ENCODE results near the gene HOXD10.

HOXD10 gene

GRCh38 chr2:176152350-176153181, 36.0 kb downstream of the HOXD10 start:
- no peak for DNase-seq

GRCh38 chr2:176154576-176155252, 38.1 kb downstream of the HOXD10 start:
- no peak for DNase-seq

GRCh38 chr2:176155356-176156044, 38.9 kb downstream of the HOXD10 start:
- no peak for DNase-seq

- no peak for DNase-seq
Observed at GRCh38 chr2:176156301-176156806, 39.8 kb downstream of the HOXD10 start.

GRCh38 chr2:176156807-176157498, 40.4 kb downstream of the HOXD10 start, which contains the start of gene HOXD3:
Gene HOXD3 (plus strand): TSS chr2:176157307. CDS start chr2:176169115, 11,808 bp downstream.
- DNase-seq = no peak

- DNase-seq = no peak
Observed at GRCh38 chr2:176157499-176158185, 41.1 kb downstream of the HOXD10 start.

GRCh38 chr2:176158186-176158591, 41.6 kb downstream of the HOXD10 start:
- DNase-seq = no peak

- no peak for DNase-seq
Observed at GRCh38 chr2:176158855-176159662, 42.5 kb downstream of the HOXD10 start.

GRCh38 chr2:176159663-176160250, 43.2 kb downstream of the HOXD10 start:
- no peak for DNase-seq

GRCh38 chr2:176160251-176160985, 43.8 kb downstream of the HOXD10 start:
- DNase-seq = no peak

GRCh38 chr2:176160986-176161824, 44.6 kb downstream of the HOXD10 start:
- DNase-seq = no peak

GRCh38 chr2:176161825-176162626, 45.4 kb downstream of the HOXD10 start:
- DNase-seq = no peak

- no peak for DNase-seq
Observed at GRCh38 chr2:176162911-176163671, 46.5 kb downstream of the HOXD10 start.

GRCh38 chr2:176163672-176164056, 47.1 kb downstream of the HOXD10 start:
- no peak for DNase-seq

GRCh38 chr2:176164201-176164600, 47.6 kb downstream of the HOXD10 start:
- DNase-seq = no peak

- DNase-seq = no peak
Observed at GRCh38 chr2:176164611-176165369, 48.2 kb downstream of the HOXD10 start.
